ENCODE measurements around the gene SLC10A2. TPM values are rescaled to one million over a fixed set of nuclear protein-coding genes. Genes with fewer than 3 reads are reported as not detected.
A peak's percentile ranks its signal among the peaks of the same experiment; 100 is the strongest.

SLC10A2 gene
- total RNA-seq, 1 experiment from 2014 or later, result not detected

GRCh38 chr13:103018556-103018955 lies 47.7 kb downstream of the SLC10A2 start:
- H3K36me3 ChIP-seq (ENCODE audit: insufficient read depth, low read length), result no peaks in the 10 kb centered on the region
- H2AFZ ChIP-seq (ENCODE audit: low read length), result no peak overlapping the region
- no peaks in the 10 kb centered on the region for H3K9me3 ChIP-seq (ENCODE audit: low read length)
- no peak overlapping the region for H3K27ac ChIP-seq (ENCODE audit: low read length)
- H4K20me1 ChIP-seq (ENCODE audit: insufficient read depth, low read depth, low read length), result no peaks in the 10 kb centered on the region
- no peak for DNase-seq
- no peaks in the 10 kb centered on the region for H3K79me2 ChIP-seq (ENCODE audit: low read length)
- no peaks in the 10 kb centered on the region for H3K4me1 ChIP-seq (ENCODE audit: low read length)
- no peak overlapping the region for H3K4me2 ChIP-seq (ENCODE audit: low read depth, low read length, poor library complexity, severe bottlenecking)
- H3K4me3 ChIP-seq (ENCODE audit: low read length), result no peak overlapping the region
- H3K9ac ChIP-seq (ENCODE audit: low read length), result no peak overlapping the region
- no peaks in the 10 kb centered on the region for H3K27me3 ChIP-seq (ENCODE audit: low read length)
- no peaks in the 10 kb centered on the region for H3K9me2 ChIP-seq (replicated peaks; ENCODE audit: insufficient read depth, low read length)

DNA sequence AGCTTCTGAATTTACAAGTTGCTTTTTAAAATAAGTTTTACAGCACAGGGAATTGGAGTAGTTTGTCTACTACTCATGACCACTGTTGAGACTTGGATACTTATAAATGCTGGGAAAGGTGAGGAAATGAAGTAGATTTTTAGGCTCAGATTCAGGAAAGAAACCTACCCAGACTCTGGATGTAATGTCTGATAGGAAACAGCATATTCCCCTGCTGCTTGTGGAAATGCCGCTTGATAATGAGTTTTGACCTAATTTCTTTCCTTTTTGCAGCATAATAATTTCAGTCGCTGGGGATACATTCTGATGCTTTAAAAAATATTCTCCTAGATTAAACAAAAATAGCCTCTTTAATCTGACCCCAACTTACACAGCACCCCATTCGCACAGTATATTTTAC lies 53.6 kb downstream of the SLC10A2 start:
- Histone ChIP-seq H3K9ac (ENCODE audit: low read length) (no peak overlapping the region), H2AFZ (ENCODE audit: low read length) (no peak overlapping the region), H3K4me1 (ENCODE audit: low read length) (peaks cover 12% of the 10 kb centered on the region), H3K4me3 (ENCODE audit: low read length) (no peak overlapping the region), H4K20me1 (ENCODE audit: insufficient read depth, low read depth, low read length) (no peaks in the 10 kb centered on the region), H3K36me3 (ENCODE audit: insufficient read depth, low read length) (no peaks in the 10 kb centered on the region), H3K27me3 (ENCODE audit: low read length) (no peaks in the 10 kb centered on the region), H3K4me2 (ENCODE audit: low read depth, low read length, poor library complexity, severe bottlenecking) (no peak overlapping the region), H3K9me3 (ENCODE audit: low read length) (no peaks in the 10 kb centered on the region), H3K9me2 (replicated peaks; ENCODE audit: insufficient read depth, low read length) (no peaks in the 10 kb centered on the region), H3K27ac (ENCODE audit: low read length) (no peak overlapping the region), H3K79me2 (ENCODE audit: low read length) (no peaks in the 10 kb centered on the region)
- no peak for DNase-seq

DNA sequence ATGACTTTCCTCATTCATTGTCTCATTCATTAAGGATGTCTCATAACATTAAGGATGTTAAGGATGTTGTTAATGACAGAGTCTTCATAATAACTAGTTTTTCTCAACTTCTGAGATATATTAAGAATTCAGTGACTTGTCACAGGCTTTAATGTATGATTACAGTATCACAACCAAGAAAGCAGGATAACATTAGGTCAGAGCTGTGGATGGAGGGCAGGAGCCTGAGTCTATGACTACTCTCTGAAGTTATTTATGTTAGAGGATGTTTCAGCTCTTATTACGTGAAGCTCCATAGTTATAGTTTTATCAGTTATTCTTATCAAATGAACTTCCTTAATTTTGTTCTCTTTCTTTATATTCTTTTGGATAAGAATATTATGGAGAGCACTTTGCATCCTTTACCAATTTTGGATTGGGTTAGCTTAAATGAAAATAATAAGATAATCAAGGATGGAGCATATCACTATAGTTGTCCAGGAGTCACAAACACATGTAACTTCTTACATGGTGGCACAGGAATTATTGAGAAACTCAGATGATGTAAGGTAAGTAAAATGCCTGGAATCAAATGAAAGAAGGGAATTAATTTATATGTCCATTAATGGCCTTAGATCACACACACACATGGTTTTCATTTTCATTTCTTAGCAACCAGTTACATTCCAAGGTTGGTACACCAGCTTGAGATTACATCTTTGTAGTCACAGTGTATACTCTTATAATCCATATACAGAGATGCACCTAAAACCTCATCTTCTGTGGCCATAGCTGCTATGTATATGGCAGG lies 57.0 kb downstream of the SLC10A2 start:
- no peak overlapping the region for H2AFZ ChIP-seq (ENCODE audit: low read length)
- no peaks in the 10 kb centered on the region for H3K27me3 ChIP-seq (ENCODE audit: low read length)
- H3K4me1 ChIP-seq (ENCODE audit: low read length), result peaks cover 27% of the 10 kb centered on the region
- no peaks in the 10 kb centered on the region for H3K79me2 ChIP-seq (ENCODE audit: low read length)
- H4K20me1 ChIP-seq (ENCODE audit: insufficient read depth, low read depth, low read length), result no peaks in the 10 kb centered on the region
- no peak overlapping the region for H3K4me3 ChIP-seq (ENCODE audit: low read length)
- H3K36me3 ChIP-seq (ENCODE audit: insufficient read depth, low read length), result no peaks in the 10 kb centered on the region
- H3K9me3 ChIP-seq (ENCODE audit: low read length), result no peaks in the 10 kb centered on the region
- no peaks in the 10 kb centered on the region for H3K9me2 ChIP-seq (replicated peaks; ENCODE audit: insufficient read depth, low read length)
- no peak for DNase-seq
- H3K9ac ChIP-seq (ENCODE audit: low read length), result no peak overlapping the region
- H3K4me2 ChIP-seq (ENCODE audit: low read depth, low read length, poor library complexity, severe bottlenecking), result no peak overlapping the region
- no peak overlapping the region for H3K27ac ChIP-seq (ENCODE audit: low read length)

- H2AFZ ChIP-seq (ENCODE audit: low read length), result peak overlapping the region; percentile 57; the same call in 1 of the 2 replicates
- no peaks in the 10 kb centered on the region for H3K79me2 ChIP-seq (ENCODE audit: low read length)
- no peaks in the 10 kb centered on the region for H4K20me1 ChIP-seq (ENCODE audit: insufficient read depth, low read depth, low read length)
- peak overlapping the region; percentile 53 for H3K4me3 ChIP-seq (ENCODE audit: low read length)
- no peak for DNase-seq
- H3K9me2 ChIP-seq (replicated peaks; ENCODE audit: insufficient read depth, low read length), result no peaks in the 10 kb centered on the region
- H3K4me2 ChIP-seq (ENCODE audit: low read depth, low read length, poor library complexity, severe bottlenecking), result peak overlapping the region; percentile 65
- peaks cover 27% of the 10 kb centered on the region for H3K4me1 ChIP-seq (ENCODE audit: low read length)
- H3K27ac ChIP-seq (ENCODE audit: low read length), result peak overlapping the region; percentile 70
- H3K9ac ChIP-seq (ENCODE audit: low read length), result peak overlapping the region; percentile 30; the same call in 1 of the 2 replicates
- H3K36me3 ChIP-seq (ENCODE audit: insufficient read depth, low read length), result no peaks in the 10 kb centered on the region
- no peaks in the 10 kb centered on the region for H3K27me3 ChIP-seq (ENCODE audit: low read length)
- no peaks in the 10 kb centered on the region for H3K9me3 ChIP-seq (ENCODE audit: low read length)
Observed at GRCh38 chr13:103007427-103007762, 58.8 kb downstream of the SLC10A2 start.

DNA sequence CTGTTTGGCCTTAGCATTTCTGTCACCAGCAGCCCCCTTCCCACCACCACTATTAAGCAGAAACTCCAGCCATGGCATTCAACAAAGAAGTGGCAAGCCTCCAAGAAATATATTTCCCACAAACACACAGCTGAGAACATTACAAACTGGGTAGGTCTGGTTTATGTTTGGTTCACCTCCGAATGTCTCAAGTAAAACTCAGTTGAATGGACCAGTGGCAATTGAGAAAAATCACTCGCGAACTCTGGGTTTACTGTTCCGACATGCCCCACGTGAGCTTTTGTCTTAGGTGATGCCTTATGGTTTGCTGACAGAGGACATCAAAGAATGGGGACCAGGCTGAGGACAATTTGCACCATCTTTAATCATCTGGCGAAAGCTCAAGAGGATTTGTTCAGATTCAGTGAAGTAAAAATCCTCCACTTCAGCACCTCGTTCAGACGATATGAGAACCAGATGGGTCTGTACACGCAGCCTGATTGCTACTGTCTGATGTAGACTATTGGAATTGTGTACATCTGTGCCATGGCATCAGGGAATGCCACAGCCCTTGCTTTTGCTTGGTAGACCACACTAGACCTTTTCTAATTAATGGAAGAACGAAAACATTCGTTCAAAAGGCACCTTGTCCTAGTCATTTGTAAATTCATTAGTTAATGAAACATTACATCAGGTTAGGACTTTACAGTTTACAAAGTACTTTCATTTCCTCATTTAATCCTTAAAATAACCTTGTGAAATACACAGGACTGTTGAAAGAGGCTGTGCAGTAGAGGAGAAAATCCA lies 59.4 kb downstream of the SLC10A2 start:
- H3K27ac ChIP-seq (ENCODE audit: low read length), result peak overlapping the region; percentile 70
- no peaks in the 10 kb centered on the region for H3K9me3 ChIP-seq (ENCODE audit: low read length)
- H2AFZ ChIP-seq (ENCODE audit: low read length), result peak overlapping the region; percentile 57; the same call in 1 of the 2 replicates
- H4K20me1 ChIP-seq (ENCODE audit: insufficient read depth, low read depth, low read length), result no peaks in the 10 kb centered on the region
- H3K9me2 ChIP-seq (replicated peaks; ENCODE audit: insufficient read depth, low read length), result no peaks in the 10 kb centered on the region
- peak overlapping the region; percentile 65 for H3K4me2 ChIP-seq (ENCODE audit: low read depth, low read length, poor library complexity, severe bottlenecking)
- H3K4me3 ChIP-seq (ENCODE audit: low read length), result peak overlapping the region; percentile 53
- H3K9ac ChIP-seq (ENCODE audit: low read length), result peak overlapping the region; percentile 40
- no peaks in the 10 kb centered on the region for H3K36me3 ChIP-seq (ENCODE audit: insufficient read depth, low read length)
- H3K27me3 ChIP-seq (ENCODE audit: low read length), result no peaks in the 10 kb centered on the region
- no peaks in the 10 kb centered on the region for H3K79me2 ChIP-seq (ENCODE audit: low read length)
- H3K4me1 ChIP-seq (ENCODE audit: low read length), result peaks cover 27% of the 10 kb centered on the region
- DNase-seq, result peak; percentile 80

GRCh38 chr13:103004661-103005345 lies 61.4 kb downstream of the SLC10A2 start:
- Histone ChIP-seq H3K9ac (ENCODE audit: low read length) (no peak overlapping the region), H4K20me1 (ENCODE audit: insufficient read depth, low read depth, low read length) (no peaks in the 10 kb centered on the region), H3K27me3 (ENCODE audit: low read length) (no peaks in the 10 kb centered on the region), H3K9me2 (replicated peaks; ENCODE audit: insufficient read depth, low read length) (no peaks in the 10 kb centered on the region), H3K79me2 (ENCODE audit: low read length) (no peaks in the 10 kb centered on the region), H3K4me2 (ENCODE audit: low read depth, low read length, poor library complexity, severe bottlenecking) (no peak overlapping the region), H3K27ac (ENCODE audit: low read length) (no peak overlapping the region), H3K9me3 (ENCODE audit: low read length) (no peaks in the 10 kb centered on the region), H2AFZ (ENCODE audit: low read length) (no peak overlapping the region), H3K4me1 (ENCODE audit: low read length) (peaks cover 27% of the 10 kb centered on the region), H3K4me3 (ENCODE audit: low read length) (no peak overlapping the region), H3K36me3 (ENCODE audit: insufficient read depth, low read length) (no peaks in the 10 kb centered on the region)
- DNase-seq, result no peak

DNA sequence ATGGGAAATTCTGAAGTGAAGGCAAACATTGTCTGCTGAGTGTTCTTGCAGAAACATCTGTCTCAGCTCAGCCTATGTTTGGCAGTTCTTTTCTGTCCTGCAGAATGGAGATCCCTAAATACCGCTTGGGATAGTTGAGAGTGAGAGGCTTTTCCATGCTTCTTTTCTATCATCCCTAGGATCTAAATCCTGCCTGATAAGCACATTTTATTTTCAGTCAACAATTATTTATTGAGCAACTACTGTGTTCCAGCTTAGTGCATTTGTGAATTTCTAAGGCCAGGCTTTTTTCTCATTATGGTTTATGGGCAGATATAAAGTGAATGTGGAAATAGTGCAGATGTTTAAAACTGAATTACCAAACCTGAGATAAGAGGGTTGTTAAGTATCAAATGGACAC lies 62.6 kb downstream of the SLC10A2 start:
- H3K79me2 ChIP-seq (ENCODE audit: low read length), result no peaks in the 10 kb centered on the region
- no peaks in the 10 kb centered on the region for H3K9me3 ChIP-seq (ENCODE audit: low read length)
- no peaks in the 10 kb centered on the region for H3K27me3 ChIP-seq (ENCODE audit: low read length)
- H3K9me2 ChIP-seq (replicated peaks; ENCODE audit: insufficient read depth, low read length), result no peaks in the 10 kb centered on the region
- no peaks in the 10 kb centered on the region for H4K20me1 ChIP-seq (ENCODE audit: insufficient read depth, low read depth, low read length)
- H2AFZ ChIP-seq (ENCODE audit: low read length), result no peak overlapping the region
- DNase-seq, result no peak
- H3K4me1 ChIP-seq (ENCODE audit: low read length), result peaks cover 24% of the 10 kb centered on the region
- H3K4me3 ChIP-seq (ENCODE audit: low read length), result no peak overlapping the region
- H3K4me2 ChIP-seq (ENCODE audit: low read depth, low read length, poor library complexity, severe bottlenecking), result no peak overlapping the region
- H3K9ac ChIP-seq (ENCODE audit: low read length), result no peak overlapping the region
- no peak overlapping the region for H3K27ac ChIP-seq (ENCODE audit: low read length)
- H3K36me3 ChIP-seq (ENCODE audit: insufficient read depth, low read length), result no peaks in the 10 kb centered on the region

GRCh38 chr13:103002279-103002678 lies 63.9 kb downstream of the SLC10A2 start:
- no peak overlapping the region for H3K4me2 ChIP-seq (ENCODE audit: low read depth, low read length, poor library complexity, severe bottlenecking)
- no peaks in the 10 kb centered on the region for H3K79me2 ChIP-seq (ENCODE audit: low read length)
- no peaks in the 10 kb centered on the region for H3K9me3 ChIP-seq (ENCODE audit: low read length)
- no peak overlapping the region for H3K9ac ChIP-seq (ENCODE audit: low read length)
- H3K27ac ChIP-seq (ENCODE audit: low read length), result no peak overlapping the region
- peaks cover 12% of the 10 kb centered on the region for H3K4me1 ChIP-seq (ENCODE audit: low read length)
- no peak overlapping the region for H3K4me3 ChIP-seq (ENCODE audit: low read length)
- H4K20me1 ChIP-seq (ENCODE audit: insufficient read depth, low read depth, low read length), result no peaks in the 10 kb centered on the region
- no peaks in the 10 kb centered on the region for H3K36me3 ChIP-seq (ENCODE audit: insufficient read depth, low read length)
- H3K27me3 ChIP-seq (ENCODE audit: low read length), result no peaks in the 10 kb centered on the region
- H2AFZ ChIP-seq (ENCODE audit: low read length), result no peak overlapping the region
- no peak for DNase-seq
- H3K9me2 ChIP-seq (replicated peaks; ENCODE audit: insufficient read depth, low read length), result no peaks in the 10 kb centered on the region

Data from Karpas-422 (cell line).